Stomach smooth muscle (tissue), 2 donors: Measurements from ENCODE around the gene RUNX1.

ENCODE experiments used
- H3K27ac ChIP-seq: one replicate; pipeline ENCODE4 v1.7.0; 2013; ENCODE audit warnings: mild to moderate bottlenecking, low read length, inconsistent platforms
- H3K27me3 ChIP-seq, 2 donors: one replicate each; pipeline ENCODE4 v1.7.0; 2013; ENCODE audit warnings: low read length in 2 of 2; ENCODE audit not compliant: insufficient read depth in 2 of 2, control insufficient read depth in 1 of 2
- H3K36me3 ChIP-seq, 2 donors: one replicate each; pipeline ENCODE4 v1.7.0; 2013; ENCODE audit warnings: low read length in 2 of 2; ENCODE audit not compliant: control insufficient read depth in 2 of 2, insufficient read depth in 2 of 2
- H3K4me1 ChIP-seq: one replicate; pipeline ENCODE4 v1.7.0; 2013; ENCODE audit warnings: low read length; ENCODE audit not compliant: control insufficient read depth, insufficient read depth
- H3K4me3 ChIP-seq, 2 donors: one replicate each; pipeline ENCODE4 v1.7.0; 2013; ENCODE audit warnings: low read length in 2 of 2
- H3K9ac ChIP-seq, 2 donors: one replicate each; pipeline ENCODE4 v1.7.0; 2013; ENCODE audit warnings: low read length in 2 of 2, mild to moderate bottlenecking in 1 of 2
- H3K9me3 ChIP-seq, 2 donors: one replicate each; pipeline ENCODE4 v1.7.0; 2013; ENCODE audit warnings: low read length in 2 of 2; ENCODE audit not compliant: control insufficient read depth in 2 of 2
- donor health status: healthy.
- donor health status: Pancreatic carcinoma.

RUNX1 gene

DNA sequence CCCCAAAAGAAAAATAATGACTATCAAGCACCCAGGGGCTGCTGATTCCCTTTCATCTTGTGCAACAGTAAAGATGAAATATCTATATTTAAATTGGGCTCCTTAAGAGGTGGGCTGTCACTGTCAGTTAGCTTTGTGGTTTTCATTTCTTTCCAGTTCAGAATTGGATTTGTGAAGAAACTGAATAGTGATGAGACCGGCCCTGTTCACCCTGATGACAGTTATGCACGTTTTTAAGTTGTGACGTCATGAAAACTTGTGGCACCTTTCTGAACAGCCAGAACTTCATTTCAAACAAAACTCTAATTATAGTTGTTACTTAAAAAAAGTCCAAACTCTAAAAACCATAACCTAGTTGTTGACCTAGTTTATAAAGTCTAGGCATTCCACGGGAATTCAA, 125.9 kb downstream of the RUNX1 start:
- Histone ChIP-seq H3K4me1 (no peaks in the 10 kb centered on the region), H3K36me3 (no peaks in the 10 kb centered on the region), H3K27me3 (no peaks in the 10 kb centered on the region), H3K4me3 (no peak overlapping the region), H3K9me3 (no peaks in the 10 kb centered on the region), H3K27ac (no peak overlapping the region), H3K9ac (no peak overlapping the region)

DNA sequence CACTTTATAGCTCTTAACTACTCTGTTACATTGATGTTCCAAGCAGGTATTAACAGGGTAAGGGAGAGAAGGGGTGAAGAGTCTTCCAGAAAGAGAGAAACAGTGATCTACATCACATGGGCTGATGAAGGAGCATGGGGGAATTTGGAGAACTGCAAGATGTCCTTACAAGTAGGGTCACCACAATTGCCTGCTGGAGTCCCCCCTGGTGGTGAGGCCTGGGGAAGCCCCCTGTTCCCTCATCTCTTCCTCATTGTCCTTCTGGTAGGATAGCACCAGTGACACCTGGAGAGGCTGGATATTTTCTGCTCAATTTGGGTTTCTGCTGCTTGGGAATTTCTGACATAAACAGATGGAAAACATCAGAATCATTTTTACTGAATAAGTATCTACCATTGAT, 126.6 kb downstream of the RUNX1 start:
- no peak overlapping the region for H3K27ac ChIP-seq
- no peak overlapping the region for H3K4me3 ChIP-seq
- no peaks in the 10 kb centered on the region for H3K27me3 ChIP-seq
- H3K9ac ChIP-seq: no peak overlapping the region
- no peaks in the 10 kb centered on the region for H3K4me1 ChIP-seq
- no peaks in the 10 kb centered on the region for H3K36me3 ChIP-seq
- no peaks in the 10 kb centered on the region for H3K9me3 ChIP-seq

DNA sequence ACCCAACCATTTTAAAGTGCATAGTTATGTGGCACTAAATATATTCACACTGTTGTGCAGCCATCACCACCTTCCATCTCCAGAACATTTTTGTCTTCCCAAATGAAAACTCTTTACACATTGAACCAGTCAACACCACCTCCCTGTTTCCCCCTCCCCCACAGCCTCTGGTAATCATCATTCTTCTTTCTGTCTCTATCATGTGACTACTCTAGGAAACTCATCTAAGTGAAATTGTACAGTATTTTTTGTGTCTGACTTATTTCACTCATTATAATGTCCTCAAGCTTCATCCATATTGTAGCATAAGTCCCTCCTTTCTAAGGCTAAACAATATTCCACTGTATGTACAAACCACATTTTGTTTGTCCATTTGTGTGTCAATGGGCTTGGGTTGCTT, 128.0 kb downstream of the RUNX1 start:
- Histone ChIP-seq H3K9me3 (no peaks in the 10 kb centered on the region), H3K27ac (no peak overlapping the region), H3K4me3 (no peak overlapping the region), H3K9ac (no peak overlapping the region), H3K4me1 (no peaks in the 10 kb centered on the region), H3K27me3 (no peaks in the 10 kb centered on the region), H3K36me3 (no peaks in the 10 kb centered on the region)

DNA sequence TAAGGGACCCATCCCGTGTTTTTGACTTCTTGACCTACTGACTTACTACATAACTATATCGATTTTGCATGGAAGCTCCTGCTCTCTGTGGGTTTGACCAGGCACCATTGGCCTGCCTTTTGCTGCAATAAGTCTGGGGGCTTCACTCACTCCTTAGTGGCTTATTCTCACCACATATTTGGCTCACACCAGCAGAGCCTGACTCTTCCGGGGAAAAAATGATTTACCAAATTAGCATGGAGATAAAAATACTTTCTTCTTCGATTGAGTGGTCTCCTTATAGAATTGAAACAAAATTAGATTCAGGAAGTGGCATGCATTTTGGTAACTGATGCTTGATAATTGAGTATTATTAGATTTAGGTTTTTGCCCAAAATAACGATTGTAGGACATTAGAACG, 129.7 kb downstream of the RUNX1 start:
- no peaks in the 10 kb centered on the region for H3K36me3 ChIP-seq
- H3K4me1 ChIP-seq: no peaks in the 10 kb centered on the region
- no peak overlapping the region for H3K4me3 ChIP-seq
- no peak overlapping the region for H3K27ac ChIP-seq
- no peaks in the 10 kb centered on the region for H3K9me3 ChIP-seq
- no peak overlapping the region for H3K9ac ChIP-seq
- no peaks in the 10 kb centered on the region for H3K27me3 ChIP-seq

DNA sequence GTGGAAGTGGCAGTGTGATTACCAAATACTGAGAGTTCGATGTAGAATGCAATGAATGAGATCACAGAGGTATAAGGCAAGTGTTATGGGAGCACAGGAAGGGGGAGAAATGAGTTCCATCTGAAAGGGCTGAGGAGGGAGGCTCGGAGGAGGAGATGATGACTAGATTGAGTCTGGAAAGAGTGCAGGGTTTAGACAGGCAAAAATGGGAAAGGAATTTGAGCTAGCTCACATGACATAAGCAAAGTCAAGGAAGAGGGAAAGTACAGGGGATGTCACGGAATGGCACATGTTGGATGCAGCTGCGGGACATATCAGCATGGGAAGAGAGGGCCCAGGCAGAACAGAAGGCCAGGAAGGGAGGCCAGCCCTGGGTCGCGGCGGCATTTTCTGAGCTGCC, 132.7 kb downstream of the RUNX1 start:
- H3K27me3 ChIP-seq: no peaks in the 10 kb centered on the region
- H3K4me3 ChIP-seq: no peak overlapping the region
- H3K9ac ChIP-seq: no peak overlapping the region
- H3K9me3 ChIP-seq: no peaks in the 10 kb centered on the region
- H3K4me1 ChIP-seq: no peaks in the 10 kb centered on the region
- no peak overlapping the region for H3K27ac ChIP-seq
- H3K36me3 ChIP-seq: no peaks in the 10 kb centered on the region

DNA sequence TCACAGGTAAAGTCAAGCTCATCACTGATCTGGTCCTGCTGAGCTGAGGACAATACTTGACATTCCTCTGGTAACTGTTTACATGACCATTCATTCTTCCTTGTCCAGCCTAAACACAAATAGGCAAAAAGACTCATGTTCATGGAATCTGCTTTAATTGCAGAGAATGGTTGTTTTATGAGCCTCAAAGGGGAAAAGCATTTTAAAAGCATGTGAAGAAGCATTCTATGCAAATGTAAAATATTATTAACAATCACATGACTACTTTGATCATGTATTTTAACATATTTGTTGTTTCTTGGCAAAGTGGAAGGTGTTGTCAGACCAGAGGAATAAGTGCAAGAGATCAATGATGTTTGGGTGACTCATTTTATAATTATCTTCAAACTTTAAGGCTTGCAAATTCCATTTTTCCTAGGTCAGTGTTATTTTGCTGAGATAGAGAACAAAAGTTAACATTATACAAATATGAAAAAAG, 133.7 kb downstream of the RUNX1 start:
- Histone ChIP-seq H3K4me3 (no peak overlapping the region), H3K9me3 (no peaks in the 10 kb centered on the region), H3K4me1 (no peaks in the 10 kb centered on the region), H3K27me3 (no peaks in the 10 kb centered on the region), H3K9ac (no peak overlapping the region), H3K36me3 (no peaks in the 10 kb centered on the region), H3K27ac (no peak overlapping the region)

DNA sequence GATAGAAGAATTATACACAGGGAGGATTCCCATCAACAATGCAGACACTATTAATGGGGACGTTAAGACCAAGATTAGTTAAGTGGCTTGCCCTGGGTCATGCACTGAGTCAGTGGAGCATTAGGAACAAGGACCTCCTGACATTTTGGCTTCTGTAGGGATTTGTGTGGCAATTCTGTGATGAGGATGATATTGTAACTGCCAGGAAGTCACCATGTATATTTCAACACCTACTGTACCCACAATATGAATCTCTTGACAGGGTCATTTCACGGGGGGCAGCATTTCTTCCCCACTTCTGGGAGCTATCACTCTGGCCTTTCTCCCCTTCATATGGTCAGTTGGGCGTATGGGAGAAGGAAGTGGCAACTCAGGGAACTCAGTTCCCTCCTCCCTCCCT, 134.9 kb downstream of the RUNX1 start:
- H3K27me3 ChIP-seq: no peaks in the 10 kb centered on the region
- H3K4me1 ChIP-seq: no peaks in the 10 kb centered on the region
- H3K4me3 ChIP-seq: no peak overlapping the region
- no peaks in the 10 kb centered on the region for H3K9me3 ChIP-seq
- H3K9ac ChIP-seq: no peak overlapping the region
- H3K36me3 ChIP-seq: no peaks in the 10 kb centered on the region
- H3K27ac ChIP-seq: no peak overlapping the region

DNA sequence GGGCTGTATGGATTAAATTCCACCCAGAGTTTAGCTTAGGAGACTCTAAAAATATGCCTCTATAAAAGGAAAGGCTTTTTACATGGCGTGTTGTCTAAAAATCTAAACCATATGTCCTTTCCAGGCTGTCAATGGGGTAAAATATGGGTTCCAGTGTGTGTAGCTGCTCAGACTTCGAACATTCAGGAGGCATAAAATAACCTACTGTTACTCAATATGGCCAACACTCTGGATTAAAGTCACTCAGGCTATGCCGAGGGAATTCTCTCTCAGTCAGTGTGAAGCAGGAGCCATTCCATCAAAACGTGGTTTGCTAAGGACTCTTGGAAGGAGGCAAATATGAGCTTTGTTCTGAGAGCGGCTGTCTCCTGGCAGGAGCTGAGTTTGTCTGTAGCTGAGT, 135.3 kb downstream of the RUNX1 start:
- no peaks in the 10 kb centered on the region for H3K9me3 ChIP-seq
- no peak overlapping the region for H3K9ac ChIP-seq
- H3K4me3 ChIP-seq: no peak overlapping the region
- H3K27ac ChIP-seq: no peak overlapping the region
- no peaks in the 10 kb centered on the region for H3K4me1 ChIP-seq
- H3K27me3 ChIP-seq: no peaks in the 10 kb centered on the region
- no peaks in the 10 kb centered on the region for H3K36me3 ChIP-seq

DNA sequence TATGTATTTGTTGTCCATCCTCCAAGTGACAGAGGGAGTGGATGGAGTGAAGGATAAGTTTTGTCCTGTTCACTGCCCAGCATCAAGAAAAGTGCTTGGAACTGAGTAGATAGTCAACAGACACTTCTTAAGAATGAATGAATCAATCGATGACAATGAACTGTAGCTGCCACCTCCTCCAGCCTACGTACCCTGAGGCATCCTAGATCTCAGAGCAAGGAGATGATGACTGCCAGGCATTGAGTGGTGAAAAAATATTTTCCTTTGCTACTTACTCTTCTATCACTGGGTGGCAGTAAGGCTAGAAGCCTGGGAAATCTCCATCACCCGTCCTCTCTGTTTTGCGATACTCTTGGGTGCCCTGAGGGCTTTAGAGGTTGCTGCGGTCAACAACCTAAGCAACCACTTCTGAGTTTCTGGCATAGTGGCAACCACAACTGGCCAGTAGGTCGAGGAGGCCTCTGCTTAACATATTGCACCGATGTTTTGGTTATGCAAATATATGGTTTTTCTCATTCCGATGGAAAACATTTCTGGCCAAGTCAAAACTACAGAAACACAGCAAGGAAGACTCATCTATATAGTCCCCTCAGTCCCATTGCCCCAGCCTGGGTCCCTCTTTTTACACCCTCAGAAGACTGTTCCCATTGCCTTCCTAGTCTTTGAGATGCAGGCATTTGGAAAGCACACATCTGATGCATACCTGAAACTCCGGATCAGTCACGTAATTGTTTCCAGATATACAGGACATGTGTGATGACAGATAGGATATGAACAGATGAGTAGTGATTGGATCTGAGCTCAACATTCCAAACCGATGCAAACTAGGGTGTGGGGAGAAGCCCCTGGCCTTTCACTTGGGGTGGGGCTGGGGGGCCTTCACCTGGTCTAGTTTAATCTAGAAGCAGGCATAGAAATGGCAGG, 136.8 kb downstream of the RUNX1 start:
- Histone ChIP-seq H3K27me3 (no peaks in the 10 kb centered on the region), H3K4me3 (no peak overlapping the region), H3K9me3 (no peaks in the 10 kb centered on the region), H3K9ac (no peak overlapping the region), H3K27ac (no peak overlapping the region), H3K4me1 (no peaks in the 10 kb centered on the region), H3K36me3 (no peaks in the 10 kb centered on the region)

DNA sequence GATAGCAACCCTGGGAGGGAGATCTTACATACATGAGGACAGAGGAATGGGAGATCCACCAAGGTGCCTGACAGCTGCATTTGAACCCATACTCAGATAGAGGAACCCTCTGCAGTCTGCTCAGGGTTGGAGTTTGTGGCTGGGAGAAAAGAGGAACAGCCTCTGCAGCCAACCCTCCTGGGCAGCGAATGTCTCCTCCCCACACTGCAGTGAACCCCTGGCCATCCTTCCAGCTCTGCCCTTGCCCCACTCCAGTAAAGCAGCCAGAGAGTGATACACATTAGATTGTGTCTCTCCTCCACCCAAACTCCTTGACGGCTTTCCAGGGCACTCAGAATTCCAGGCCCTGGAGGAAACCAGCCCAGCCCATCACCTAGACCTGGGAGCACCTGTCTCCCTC, 137.7 kb downstream of the RUNX1 start:
- no peak overlapping the region for H3K4me3 ChIP-seq
- no peak overlapping the region for H3K27ac ChIP-seq
- no peaks in the 10 kb centered on the region for H3K27me3 ChIP-seq
- H3K9me3 ChIP-seq: no peaks in the 10 kb centered on the region
- H3K36me3 ChIP-seq: no peaks in the 10 kb centered on the region
- no peak overlapping the region for H3K9ac ChIP-seq
- no peaks in the 10 kb centered on the region for H3K4me1 ChIP-seq

DNA sequence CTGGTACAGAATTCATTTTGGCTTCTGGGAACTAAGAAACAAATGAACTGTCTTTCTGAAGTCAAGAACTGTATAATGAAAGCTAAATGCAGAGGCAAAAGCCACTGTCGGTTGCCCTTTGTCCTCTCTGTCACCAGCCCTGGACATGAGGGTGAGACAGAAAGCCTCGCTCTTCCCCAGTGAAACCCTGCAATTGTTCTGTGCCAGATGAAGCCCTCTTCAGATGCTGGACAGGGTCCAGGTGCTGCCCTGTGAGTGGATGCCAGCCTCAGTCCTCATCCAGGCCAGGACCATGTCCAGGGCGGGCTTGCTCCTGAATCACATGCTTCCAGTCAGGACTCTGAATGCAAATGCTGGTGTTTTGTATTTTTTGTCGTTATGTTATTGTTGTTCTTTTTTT, 138.7 kb downstream of the RUNX1 start:
- H3K9me3 ChIP-seq: no peaks in the 10 kb centered on the region
- H3K36me3 ChIP-seq: no peaks in the 10 kb centered on the region
- H3K27me3 ChIP-seq: no peaks in the 10 kb centered on the region
- no peaks in the 10 kb centered on the region for H3K4me1 ChIP-seq
- no peak overlapping the region for H3K4me3 ChIP-seq
- H3K27ac ChIP-seq: no peak overlapping the region
- no peak overlapping the region for H3K9ac ChIP-seq
